Keratinocyte (primary cell): ENCODE data around the gene CORO2B. TPM values are rescaled to one million over a fixed set of nuclear protein-coding genes. Genes with fewer than 3 reads are reported as not detected.

Experiments used
- DNase-seq: peaks from one replicate; pipeline ENCODE4 v3.0.0-alpha.2; 2011; ENCODE audit warnings: low read depth, missing footprints, low spot score
- FAIRE-seq: peaks from 2 replicates; lab custom pipeline; 2011; peaks lifted over from hg19 to GRCh38; lab: Jason Lieb, UNC
- H2AFZ ChIP-seq: 2 replicates; pipeline ENCODE4 v1.6.0; 2012; ENCODE audit warnings: low read length, control low read depth, inconsistent platforms; ENCODE audit not compliant: control insufficient read depth
- H3K27ac ChIP-seq: 2 replicates; pipeline ENCODE4 v1.5.1; 2011; ENCODE audit warnings: low read length; ENCODE audit not compliant: control insufficient read depth, insufficient read depth
- H3K27me3 ChIP-seq: 3 replicates; pipeline ENCODE4 v1.6.0; 2011; ENCODE audit warnings: low read length; ENCODE audit not compliant: control insufficient read depth, insufficient read depth; ENCODE audit errors: extremely low read depth
- H3K36me3 ChIP-seq, 2 experiments: 2 replicates in 1 of 2; 3 replicates in 1 of 2; pipeline ENCODE4 v1.5.1; 2011; ENCODE audit warnings: low read length in 2 of 2, mild to moderate bottlenecking in 1 of 2; ENCODE audit not compliant: control insufficient read depth in 2 of 2, insufficient read depth in 2 of 2; ENCODE audit errors: extremely low read depth in 1 of 2
- H3K4me1 ChIP-seq: 3 replicates; pipeline ENCODE4 v1.5.1; 2011; ENCODE audit warnings: low read length; ENCODE audit not compliant: control insufficient read depth, insufficient read depth; ENCODE audit errors: extremely low read depth
- H3K4me2 ChIP-seq: 3 replicates; pipeline ENCODE4 v1.6.0; 2011; ENCODE audit warnings: low read depth, low read length; ENCODE audit not compliant: control insufficient read depth, insufficient read depth; ENCODE audit errors: extremely low read depth
- H3K4me3 ChIP-seq, 3 experiments: fragments of 200-600 bp in 1 of 3; sonication (generic) in 1 of 3; 2 replicates in 2 of 3; 3 replicates in 1 of 3; pipeline ENCODE4 v1.5.1; 2011 to 2016; ENCODE audit warnings: low read length in 3 of 3, mild to moderate bottlenecking in 3 of 3, control low read depth in 2 of 3, inconsistent platforms in 1 of 3, low read depth in 1 of 3, mixed read lengths in 1 of 3, mixed run types in 1 of 3, moderate library complexity in 1 of 3; ENCODE audit not compliant: control insufficient read depth in 2 of 3, insufficient read depth in 2 of 3; ENCODE audit errors: extremely low read depth in 1 of 3
- H3K79me2 ChIP-seq: 2 replicates; pipeline ENCODE4 v1.6.0; 2012; ENCODE audit warnings: low read length; ENCODE audit not compliant: control insufficient read depth, insufficient read depth
- H3K9ac ChIP-seq: 3 replicates; pipeline ENCODE4 v1.6.0; 2011; ENCODE audit warnings: low read length; ENCODE audit not compliant: control insufficient read depth, insufficient read depth; ENCODE audit errors: extremely low read depth
- H3K9me1 ChIP-seq: 3 replicates; pipeline ENCODE4 v1.6.0; 2011; ENCODE audit warnings: low read length; ENCODE audit not compliant: control insufficient read depth, insufficient read depth; ENCODE audit errors: extremely low read depth
- H3K9me3 ChIP-seq: 2 replicates; pipeline ENCODE4 v1.5.1; 2012; ENCODE audit warnings: low read depth, low read length; ENCODE audit not compliant: control insufficient read depth
- H4K20me1 ChIP-seq: 3 replicates; pipeline ENCODE4 v1.6.0; 2011; ENCODE audit warnings: low read length; ENCODE audit not compliant: control insufficient read depth, insufficient read depth; ENCODE audit errors: extremely low read depth
- CTCF ChIP-seq, 3 experiments: IDR thresholded peaks in 1 of 3; conservative IDR thresholded peaks in 1 of 3; optimal IDR thresholded peaks in 1 of 3; 2 replicates in 2 of 3; 3 replicates in 1 of 3; pipeline versions ENCODE3 to v1.5.1; 2011; ENCODE audit warnings: low read length in 3 of 3, mild to moderate bottlenecking in 3 of 3, moderate library complexity in 2 of 3, control low read depth in 1 of 3, inconsistent platforms in 1 of 3; ENCODE audit not compliant: insufficient read depth in 2 of 3; ENCODE audit errors: extremely low read depth in 1 of 3
- EZH2 ChIP-seq: IDR thresholded peaks from one replicate; pipeline ENCODE4 v1.6.1; 2012; ENCODE audit warnings: inconsistent platforms, mild to moderate bottlenecking, low read length, moderate library complexity
- dilution Hi-C: fragments of 300-500 bp; cut with MboI; formaldehyde crosslinking; loops from one replicate; pipeline ENCODE4 v1.7.0; 2020; ENCODE audit warnings: low sequenced_read_pairs; ENCODE audit not compliant: extremely low pct_ligation_motif_present
- polyA plus RNA-seq, 5 experiments: library from polyadenylated mRNA; depleted of rRNA in 3 of 5; stranded (reverse) in 3 of 5; stranded (forward) in 1 of 5; unstranded in 1 of 5; fragments of >200 nt; gene quantifications; 1 replicate in 1 of 5; 2 replicates in 3 of 5; 3 replicates in 1 of 5; pipeline versions ENCODE4 v1.2.1 to v1.2.3, GENCODE V29; 2011 to 2012; ENCODE audit warnings: missing spikeins in 2 of 5, low read depth in 1 of 5, low replicate concordance in 1 of 5

The CORO2B gene
- polyA plus RNA-seq, 1 donor (not counting 4 experiments of a cell fraction or from before 2014, with no cell fraction given): 0.13 TPM

GRCh38 chr15:68650901-68651709 lies 72.3 kb downstream of the CORO2B start:
- dilution Hi-C loops: no loop called here
- Histone ChIP-seq H3K27ac (no peak overlapping the region), H3K4me2 (no peak overlapping the region)

GRCh38 chr15:68651916-68652525 lies 73.2 kb downstream of the CORO2B start:
- Histone ChIP-seq H2AFZ (peak overlapping the region; percentile 25), H3K27me3 (no peaks in the 10 kb centered on the region), H3K4me2 (no peak overlapping the region), H3K4me3 (no peak overlapping the region), H3K36me3 (no peaks in the 10 kb centered on the region), H3K79me2 (no peaks in the 10 kb centered on the region), H3K9ac (no peak overlapping the region), H3K27ac (no peak overlapping the region), H3K9me1 (no peaks in the 10 kb centered on the region), H4K20me1 (peaks cover 3% of the 10 kb centered on the region), H3K4me1 (peaks cover 8% of the 10 kb centered on the region), H3K9me3 (no peaks in the 10 kb centered on the region)
- no peak for FAIRE-seq
- no peak for TF ChIP-seq EZH2
- no peak for TF ChIP-seq CTCF (optimal IDR thresholded peaks at IDR 0.05 in 1 of 3, IDR thresholded peaks at IDR 0.05 in 1 of 3, conservative IDR thresholded peaks at IDR 0.05 in 1 of 3; ENCODE audit: extremely low read depth in 1 of 3, insufficient read depth in 2 of 3, low read length in 3 of 3)
- dilution Hi-C loops: no loop called here
- DNase-seq: no peak

More at GRCh38 chr15:68650901-68651709, 72.3 kb downstream of the CORO2B start:
- H3K4me1 ChIP-seq: peaks cover 8% of the 10 kb centered on the region
- H2AFZ ChIP-seq: no peak overlapping the region
- no peak overlapping the region for H3K9ac ChIP-seq
- FAIRE-seq (no peak), DNase-seq (no peak)
- TF ChIP-seq EZH2 (no peak), CTCF (optimal IDR thresholded peaks at IDR 0.05 in 1 of 3, IDR thresholded peaks at IDR 0.05 in 1 of 3, conservative IDR thresholded peaks at IDR 0.05 in 1 of 3; ENCODE audit: extremely low read depth in 1 of 3, insufficient read depth in 2 of 3, low read length in 3 of 3) (peak; percentile 58 to 80 (median 73))
- no peak overlapping the region for H3K4me3 ChIP-seq
- no peaks in the 10 kb centered on the region for H3K9me1 ChIP-seq
- no peaks in the 10 kb centered on the region for H4K20me1 ChIP-seq
- no peaks in the 10 kb centered on the region for H3K9me3 ChIP-seq
- H3K36me3 ChIP-seq: no peaks in the 10 kb centered on the region
- H3K79me2 ChIP-seq: no peaks in the 10 kb centered on the region
- H3K27me3 ChIP-seq: no peaks in the 10 kb centered on the region
